ENCODE results near the gene AIPL1.

Gene AIPL1

DNA sequence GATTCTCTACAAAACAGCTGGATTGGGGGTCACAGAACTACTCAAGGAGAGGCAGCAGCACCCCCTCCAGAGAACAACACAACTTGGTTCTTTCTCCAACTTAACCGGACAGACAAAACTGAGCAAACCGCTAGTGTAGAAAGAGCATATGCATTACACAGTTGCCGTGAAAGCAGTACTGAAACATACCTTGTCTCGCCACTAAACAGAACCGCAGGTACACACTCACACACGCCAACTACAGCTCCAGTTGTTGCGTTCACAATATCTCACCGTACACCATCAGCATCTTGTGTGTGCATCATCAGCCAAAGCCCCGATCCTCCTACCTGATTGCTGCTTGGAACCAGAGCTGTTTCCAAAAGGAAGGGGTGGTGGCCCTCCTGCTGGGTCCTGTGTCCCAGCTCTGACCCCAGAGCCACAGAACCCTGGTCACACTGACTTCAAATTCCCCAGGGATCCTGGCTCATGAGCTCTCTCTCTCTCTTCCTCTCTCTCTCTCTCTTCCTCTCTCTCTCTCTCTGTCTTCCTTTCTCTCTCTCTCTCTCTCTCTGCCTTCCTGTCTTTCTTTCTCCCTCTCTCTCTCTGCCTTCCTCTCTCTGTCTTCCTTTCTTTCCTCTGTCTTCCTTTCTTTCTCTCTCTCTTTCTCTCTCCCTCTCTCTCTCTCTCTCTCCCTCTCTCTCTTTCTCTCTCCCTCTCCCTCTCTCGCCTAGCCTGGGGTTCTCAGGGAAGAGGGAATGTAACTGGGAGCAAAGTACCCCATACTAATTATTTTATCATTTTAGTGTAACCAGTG, 17.7 kb upstream of the AIPL1 start:
- H3F3A ChIP-seq (ENCODE audit: control insufficient read depth, insufficient read depth), result no peaks in the 10 kb centered on the region
- H3K9me2 ChIP-seq (replicated peaks; ENCODE audit: control insufficient read depth, low read length), result no peaks in the 10 kb centered on the region
- TF ChIP-seq, protein P1, sequence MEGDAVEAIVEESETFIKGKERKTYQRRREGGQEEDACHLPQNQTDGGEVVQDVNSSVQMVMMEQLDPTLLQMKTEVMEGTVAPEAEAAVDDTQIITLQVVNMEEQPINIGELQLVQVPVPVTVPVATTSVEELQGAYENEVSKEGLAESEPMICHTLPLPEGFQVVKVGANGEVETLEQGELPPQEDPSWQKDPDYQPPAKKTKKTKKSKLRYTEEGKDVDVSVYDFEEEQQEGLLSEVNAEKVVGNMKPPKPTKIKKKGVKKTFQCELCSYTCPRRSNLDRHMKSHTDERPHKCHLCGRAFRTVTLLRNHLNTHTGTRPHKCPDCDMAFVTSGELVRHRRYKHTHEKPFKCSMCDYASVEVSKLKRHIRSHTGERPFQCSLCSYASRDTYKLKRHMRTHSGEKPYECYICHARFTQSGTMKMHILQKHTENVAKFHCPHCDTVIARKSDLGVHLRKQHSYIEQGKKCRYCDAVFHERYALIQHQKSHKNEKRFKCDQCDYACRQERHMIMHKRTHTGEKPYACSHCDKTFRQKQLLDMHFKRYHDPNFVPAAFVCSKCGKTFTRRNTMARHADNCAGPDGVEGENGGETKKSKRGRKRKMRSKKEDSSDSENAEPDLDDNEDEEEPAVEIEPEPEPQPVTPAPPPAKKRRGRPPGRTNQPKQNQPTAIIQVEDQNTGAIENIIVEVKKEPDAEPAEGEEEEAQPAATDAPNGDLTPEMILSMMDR (IDR thresholded peaks at IDR 0.05; ENCODE audit: low read depth, low read length, poor library complexity, severe bottlenecking), result no peak
- TF ChIP-seq EZH2phosphoT487 (IDR thresholded peaks at IDR 0.05; ENCODE audit: borderline replicate concordance, low read length), result no peak
- H3K27me3 ChIP-seq (ENCODE audit: control insufficient read depth, low read length), result 0 out of 2 replicates have a peak, but pooled peaks cover 5% of the 10 kb centered on the region
- no peak overlapping the region for H3K27ac ChIP-seq (ENCODE audit: low read depth, low read length)
- no peaks in the 10 kb centered on the region for H4K20me1 ChIP-seq (ENCODE audit: control insufficient read depth, insufficient read depth, low read depth, low read length)
- no peak overlapping the region for H3K4me3 ChIP-seq (ENCODE audit: low read length)
- H3K4me1 ChIP-seq (ENCODE audit: control insufficient read depth, low read length), result no peaks in the 10 kb centered on the region
- H3K36me3 ChIP-seq (ENCODE audit: control insufficient read depth, low read length), result no peaks in the 10 kb centered on the region
- no peak overlapping the region for H3K4me2 ChIP-seq (ENCODE audit: low read length)
- no peaks in the 10 kb centered on the region for H3K9me3 ChIP-seq (ENCODE audit: control insufficient read depth, insufficient read depth, low read length)
- no peaks in the 10 kb centered on the region for H3K79me2 ChIP-seq (ENCODE audit: control insufficient read depth, low read length)

DNA sequence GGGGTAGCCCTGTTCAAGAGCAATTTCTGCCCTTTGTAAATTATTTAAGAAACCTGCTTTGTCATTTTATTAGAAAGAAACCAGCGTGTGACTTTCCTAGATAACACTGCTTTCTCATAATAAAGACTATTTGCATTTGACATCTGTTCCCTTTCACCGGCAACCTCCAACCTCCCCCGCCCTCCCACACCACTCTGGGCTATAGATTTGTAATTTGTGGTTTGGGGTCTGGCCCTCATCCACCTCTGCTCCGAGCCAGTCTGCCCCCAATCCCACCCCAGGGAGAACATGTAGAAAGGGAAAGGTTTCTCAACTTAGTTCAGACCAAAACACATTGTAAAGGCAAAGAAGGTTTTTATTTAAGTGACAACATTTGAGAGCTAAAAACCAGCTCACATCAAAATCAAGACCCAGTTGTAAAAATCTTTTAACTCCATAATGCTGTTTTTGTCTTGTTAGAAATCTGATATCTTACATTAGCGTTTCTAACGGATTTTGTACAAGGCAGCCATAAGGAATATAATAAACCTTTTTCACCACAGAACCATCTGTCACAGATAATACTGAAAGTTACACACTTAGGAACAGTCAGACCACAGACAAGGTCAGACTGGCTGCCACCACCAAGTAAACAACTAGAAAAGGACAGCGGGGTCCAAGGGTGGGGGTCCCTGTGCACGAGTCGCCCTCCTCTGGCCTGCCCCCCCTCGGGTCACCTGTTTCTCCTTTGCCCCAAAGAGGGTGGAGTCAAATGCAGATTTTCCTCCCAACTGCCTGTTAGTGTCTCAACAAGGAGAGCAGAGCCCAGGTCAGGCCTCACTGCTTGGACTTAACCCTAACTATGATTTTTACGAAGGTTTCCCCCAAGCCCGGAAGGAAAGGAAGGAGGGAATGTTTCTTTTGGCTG, 16.3 kb upstream of the AIPL1 start:
- H3F3A ChIP-seq (ENCODE audit: control insufficient read depth, insufficient read depth), result no peaks in the 10 kb centered on the region
- H3K36me3 ChIP-seq (ENCODE audit: control insufficient read depth, low read length), result no peaks in the 10 kb centered on the region
- TF ChIP-seq EZH2phosphoT487 (IDR thresholded peaks at IDR 0.05; ENCODE audit: borderline replicate concordance, low read length), result no peak
- TF ChIP-seq, protein P1 (IDR thresholded peaks at IDR 0.05; ENCODE audit: low read depth, low read length, poor library complexity, severe bottlenecking), result no peak
- no peak overlapping the region for H3K4me3 ChIP-seq (ENCODE audit: low read length)
- no peaks in the 10 kb centered on the region for H3K4me1 ChIP-seq (ENCODE audit: control insufficient read depth, low read length)
- H3K27me3 ChIP-seq (ENCODE audit: control insufficient read depth, low read length), result 0 out of 2 replicates have a peak, but pooled peaks cover 5% of the 10 kb centered on the region
- no peak overlapping the region for H3K27ac ChIP-seq (ENCODE audit: low read depth, low read length)
- H3K79me2 ChIP-seq (ENCODE audit: control insufficient read depth, low read length), result no peaks in the 10 kb centered on the region
- H4K20me1 ChIP-seq (ENCODE audit: control insufficient read depth, insufficient read depth, low read depth, low read length), result no peaks in the 10 kb centered on the region
- H3K9me3 ChIP-seq (ENCODE audit: control insufficient read depth, insufficient read depth, low read length), result no peaks in the 10 kb centered on the region
- no peaks in the 10 kb centered on the region for H3K9me2 ChIP-seq (replicated peaks; ENCODE audit: control insufficient read depth, low read length)
- no peak overlapping the region for H3K4me2 ChIP-seq (ENCODE audit: low read length)

DNA sequence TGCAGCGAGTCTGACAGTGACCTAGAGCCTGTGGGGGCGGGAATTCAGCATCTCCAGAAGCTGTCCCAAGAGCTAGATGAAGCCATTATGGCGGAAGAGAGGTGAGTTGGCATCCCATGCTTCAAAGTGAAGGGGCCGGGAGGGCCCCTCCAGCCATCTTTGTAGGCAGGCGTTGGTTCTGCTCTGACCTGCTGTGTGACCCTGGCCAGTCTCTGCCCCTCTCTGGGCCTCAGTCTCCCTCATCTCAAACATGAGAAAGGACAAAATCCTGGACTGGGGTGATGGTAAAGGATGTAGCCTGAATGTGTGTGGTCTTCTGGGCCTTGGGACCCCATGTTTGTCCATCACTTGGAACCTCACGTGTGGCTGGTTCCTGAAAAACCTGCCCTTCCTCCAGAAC, 14.4 kb upstream of the AIPL1 start:
- Histone ChIP-seq H3K4me2 (ENCODE audit: low read length) (no peak overlapping the region), H3K27ac (ENCODE audit: low read depth, low read length) (no peak overlapping the region), H3K27me3 (ENCODE audit: control insufficient read depth, low read length) (0 out of 2 replicates have a peak, but pooled peaks cover 5% of the 10 kb centered on the region), H3K36me3 (ENCODE audit: control insufficient read depth, low read length) (no peaks in the 10 kb centered on the region), H3K9me2 (replicated peaks; ENCODE audit: control insufficient read depth, low read length) (no peaks in the 10 kb centered on the region), H3K9me3 (ENCODE audit: control insufficient read depth, insufficient read depth, low read length) (no peaks in the 10 kb centered on the region), H3K4me3 (ENCODE audit: low read length) (no peak overlapping the region), H4K20me1 (ENCODE audit: control insufficient read depth, insufficient read depth, low read depth, low read length) (no peaks in the 10 kb centered on the region), H3F3A (ENCODE audit: control insufficient read depth, insufficient read depth) (no peaks in the 10 kb centered on the region), H3K4me1 (ENCODE audit: control insufficient read depth, low read length) (no peaks in the 10 kb centered on the region), H3K79me2 (ENCODE audit: control insufficient read depth, low read length) (no peaks in the 10 kb centered on the region)
- TF ChIP-seq, protein P1 (IDR thresholded peaks at IDR 0.05; ENCODE audit: low read depth, low read length, poor library complexity, severe bottlenecking), result no peak
- no peak for TF ChIP-seq EZH2phosphoT487 (IDR thresholded peaks at IDR 0.05; ENCODE audit: borderline replicate concordance, low read length)

Data from DOHH2 (cell line).